HG03520 (cell line): ENCODE measurements around the gene R3HDM4.
"Not testable (repeated sequence)": the region's sequence is repeated elsewhere in the genome, so short reads cannot be mapped to it uniquely, and the experiment has no call there.

Experiments used
- ATAC-seq: cut with Tn5 transposase; IDR thresholded peaks from one replicate; pipeline ENCODE4 v1.9.1; 2021; ENCODE audit warnings: mild to moderate bottlenecking, moderate library complexity; ENCODE audit not compliant: unreplicated experiment

R3HDM4 gene

DNA sequence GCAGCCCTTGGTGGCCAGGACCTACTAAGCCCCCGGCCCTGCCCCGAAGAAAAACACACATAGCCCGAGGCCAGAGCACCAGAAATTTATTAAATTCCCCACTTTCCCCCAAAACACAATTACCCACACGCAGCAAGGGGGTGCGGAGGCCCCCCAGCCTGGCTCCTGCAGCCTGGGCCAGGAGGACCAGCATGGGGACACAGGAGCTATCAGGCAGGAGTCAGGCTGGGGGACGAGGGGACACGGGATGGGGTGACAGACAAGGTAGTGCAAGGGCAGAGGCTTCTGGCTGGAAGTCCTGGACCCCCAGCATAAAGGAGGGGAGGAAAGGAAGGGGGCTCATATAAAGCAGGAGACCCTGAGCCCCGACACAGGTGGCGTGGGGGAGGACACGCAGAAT is 16.6 kb downstream of the R3HDM4 start:
- ATAC-seq, result no peak

DNA sequence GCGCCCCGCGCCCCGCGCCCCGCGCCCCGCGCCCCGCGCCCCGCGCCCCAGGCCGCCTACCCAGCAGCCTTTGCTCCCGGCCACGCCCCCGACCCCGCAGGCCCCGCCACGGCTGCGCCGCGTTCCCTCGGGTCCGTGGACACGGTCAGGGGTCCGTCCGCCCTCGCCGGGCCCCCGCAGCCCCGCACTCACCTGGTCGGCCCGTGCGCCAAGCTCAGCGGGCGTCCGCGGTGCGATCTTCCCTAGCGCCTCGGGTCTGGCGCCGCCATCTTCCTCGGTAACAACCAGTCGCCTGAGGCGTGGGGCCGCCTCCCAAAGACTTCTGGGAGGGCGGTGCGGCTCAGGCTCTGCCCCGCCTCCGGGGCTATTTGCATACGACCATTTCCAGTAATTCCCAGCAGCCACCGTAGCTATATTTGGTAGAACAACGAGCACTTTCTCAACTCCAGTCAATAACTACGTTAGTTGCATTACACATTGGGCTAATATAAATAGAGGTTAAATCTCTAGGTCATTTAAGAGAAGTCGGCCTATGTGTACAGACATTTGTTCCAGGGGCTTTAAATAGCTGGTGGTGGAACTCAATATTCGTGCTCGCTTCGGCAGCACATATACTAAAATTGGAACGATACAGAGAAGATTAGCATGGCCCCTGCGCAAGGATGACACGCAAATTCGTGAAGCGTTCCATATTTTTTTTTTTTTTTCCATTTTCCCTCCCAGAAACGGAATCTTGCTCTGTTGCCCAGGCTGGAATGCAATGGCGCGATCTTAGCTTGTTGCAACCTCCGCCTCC is 19.9 kb downstream of the R3HDM4 start, which contains the start of the genes MED16 and RNU6-9:
Gene MED16 (minus strand): TSS at position 294 of the 796 bp plus-strand sequence. CDS start 2,056 bp downstream, outside the sequence.
Gene RNU6-9 (plus strand): TSS at position 591 of the 796 bp plus-strand sequence.
- peak; percentile 77 for ATAC-seq

DNA sequence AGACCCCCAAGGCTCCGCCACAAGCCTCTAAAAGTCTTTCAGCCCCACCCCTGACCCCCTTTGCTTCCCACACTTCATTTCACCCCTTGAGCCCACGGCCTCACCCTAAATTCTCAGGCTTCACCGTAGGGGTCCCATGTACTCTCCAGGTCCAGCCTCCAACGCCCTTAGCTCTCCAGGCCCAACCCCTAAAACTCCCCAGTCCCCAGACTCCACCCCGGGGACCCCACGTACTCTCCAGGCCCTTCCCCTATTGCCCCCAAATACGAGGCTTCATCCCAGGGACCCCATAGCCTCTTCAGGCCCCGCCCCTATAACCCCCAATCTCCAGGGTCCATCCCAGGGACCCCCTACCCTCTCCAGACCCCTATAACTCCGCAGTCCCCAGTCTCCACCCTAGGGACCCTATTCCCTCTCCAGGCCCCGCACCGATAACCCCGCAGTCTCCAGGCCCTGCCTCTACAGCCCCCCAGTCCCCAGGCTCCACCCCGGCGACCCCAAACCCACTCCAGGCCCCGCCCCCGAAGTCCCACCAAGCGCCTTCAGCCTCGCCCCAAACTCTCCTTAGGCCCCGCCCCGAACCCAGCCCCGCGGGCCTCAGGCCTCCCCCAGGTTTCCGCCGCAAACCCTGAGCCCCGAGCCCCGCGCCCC is 20.7 kb downstream of the R3HDM4 start:
- ATAC-seq, result no peak

DNA sequence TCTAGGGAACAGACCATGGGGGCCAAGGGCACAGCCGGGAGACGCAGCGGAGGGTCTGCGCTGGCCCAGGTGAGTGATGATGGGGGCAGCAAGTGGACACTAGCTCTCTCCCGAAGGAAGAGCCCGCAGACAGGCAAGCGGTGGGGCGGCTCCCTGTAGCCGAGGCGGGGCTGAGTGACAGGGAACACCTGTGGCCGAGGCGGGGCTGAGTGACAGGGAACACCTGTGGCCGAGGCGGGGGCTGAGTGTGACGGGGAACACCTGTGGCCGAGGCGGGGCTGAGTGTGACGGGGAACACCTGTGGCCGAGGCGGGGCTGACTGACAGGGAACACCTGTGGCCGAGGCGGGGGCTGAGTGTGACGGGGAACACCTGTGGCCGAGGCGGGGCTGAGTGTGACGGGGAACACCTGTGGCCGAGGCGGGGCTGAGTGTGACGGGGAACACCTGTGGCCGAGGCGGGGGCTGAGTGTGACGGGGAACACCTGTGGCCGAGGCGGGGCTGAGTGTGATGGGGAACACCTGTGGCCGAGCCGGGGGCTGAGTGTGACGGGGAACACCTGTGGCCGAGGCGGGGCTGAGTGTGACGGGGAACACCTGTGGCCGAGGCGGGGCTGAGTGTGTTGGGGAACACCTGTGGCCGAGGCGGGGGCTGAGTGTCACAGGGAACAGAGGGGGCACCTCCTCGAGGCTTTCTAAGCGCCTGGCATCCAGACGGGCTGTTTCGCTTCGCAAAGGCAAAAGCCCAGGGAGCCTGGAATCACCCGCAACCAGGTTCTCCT is 21.4 kb downstream of the R3HDM4 start:
- not testable (repeated sequence) for ATAC-seq

DNA sequence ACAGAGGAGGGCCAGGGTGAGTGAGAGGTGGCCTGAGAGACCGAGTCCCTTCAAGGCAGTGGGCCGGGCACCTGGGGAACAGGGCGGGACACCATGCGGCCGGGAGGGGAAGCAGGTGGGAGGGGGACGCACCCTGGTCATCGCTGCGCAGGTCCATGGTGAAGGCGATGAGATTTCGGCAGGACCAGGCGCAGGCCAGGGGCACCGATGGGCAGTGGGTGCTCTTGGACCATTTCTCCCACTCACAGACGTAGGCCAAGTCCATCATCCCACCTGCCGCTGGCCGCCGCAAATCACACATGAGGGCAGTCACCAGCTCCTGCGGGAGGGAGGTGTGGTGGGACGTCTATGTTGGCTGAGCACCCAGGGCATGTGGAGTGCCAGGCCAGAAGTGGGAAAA is 22.2 kb downstream of the R3HDM4 start:
- ATAC-seq, result no peak

DNA sequence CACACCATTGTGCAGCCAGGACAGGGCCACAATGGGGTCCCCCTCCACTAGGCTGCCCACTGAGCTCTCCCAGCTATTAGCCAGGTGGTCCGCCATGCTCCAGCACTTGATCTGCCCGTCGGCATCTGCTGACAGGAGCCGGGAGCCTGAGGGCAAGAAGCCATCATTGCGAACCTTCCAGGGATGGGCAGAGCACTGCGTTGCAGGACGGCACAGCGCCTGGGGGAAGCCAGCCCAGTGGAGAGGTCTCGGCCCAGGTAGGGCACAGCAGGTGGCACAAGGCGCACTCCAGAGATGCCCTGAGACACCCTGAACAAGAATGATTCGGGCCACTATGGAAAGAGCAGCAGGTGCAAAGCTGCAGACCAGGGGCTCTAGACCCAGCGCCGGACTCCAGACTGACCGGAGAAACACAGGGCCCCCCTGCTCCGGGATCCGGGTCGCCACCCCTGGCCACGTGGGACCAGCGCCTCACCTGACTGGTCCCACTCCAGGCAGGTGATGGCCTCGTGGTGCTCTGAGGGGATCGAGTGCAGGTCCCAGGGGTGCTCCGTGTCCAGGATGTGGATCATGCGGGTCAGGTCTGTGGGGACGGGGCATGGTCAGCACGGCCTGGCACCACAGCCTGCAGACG is 23.2 kb downstream of the R3HDM4 start:
- ATAC-seq, result no peak

DNA sequence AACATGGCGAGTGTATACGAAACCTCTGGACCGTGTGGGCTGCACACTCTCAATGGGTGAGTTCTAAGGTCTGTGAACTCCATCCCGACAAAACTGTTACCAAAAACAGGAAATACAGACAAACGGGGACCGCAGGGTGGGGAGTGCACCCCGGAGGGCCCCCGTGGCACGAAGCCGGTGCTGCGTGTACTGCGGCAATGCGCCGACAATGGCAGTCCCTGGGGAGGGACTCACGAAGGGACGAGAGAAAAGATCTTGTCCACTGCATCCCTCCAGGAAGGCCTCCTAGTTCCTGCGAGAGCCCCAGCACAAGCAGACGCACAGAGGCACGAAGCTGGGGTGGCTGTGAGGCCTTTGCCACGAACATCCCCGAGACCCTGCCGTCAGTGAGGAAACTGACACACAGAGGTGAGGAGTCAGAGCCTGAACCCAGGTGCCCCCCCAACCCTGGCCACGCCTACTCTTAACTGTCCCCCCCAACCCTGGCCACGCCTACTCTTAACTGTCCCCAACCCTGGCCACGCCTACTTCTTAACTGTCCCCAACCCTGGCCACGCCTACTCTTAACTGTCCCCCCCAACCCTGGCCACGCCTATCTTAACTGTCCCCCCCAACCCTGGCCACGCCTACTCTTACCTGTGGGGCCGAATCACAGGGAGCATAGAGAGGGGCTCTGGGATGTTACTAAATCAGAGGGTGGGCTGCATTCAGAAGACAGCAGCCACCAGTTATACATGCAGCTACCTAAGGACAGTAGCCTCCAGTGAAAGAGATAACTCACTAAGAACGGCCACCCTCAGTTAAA is 24.2 kb downstream of the R3HDM4 start:
- no peak for ATAC-seq

DNA sequence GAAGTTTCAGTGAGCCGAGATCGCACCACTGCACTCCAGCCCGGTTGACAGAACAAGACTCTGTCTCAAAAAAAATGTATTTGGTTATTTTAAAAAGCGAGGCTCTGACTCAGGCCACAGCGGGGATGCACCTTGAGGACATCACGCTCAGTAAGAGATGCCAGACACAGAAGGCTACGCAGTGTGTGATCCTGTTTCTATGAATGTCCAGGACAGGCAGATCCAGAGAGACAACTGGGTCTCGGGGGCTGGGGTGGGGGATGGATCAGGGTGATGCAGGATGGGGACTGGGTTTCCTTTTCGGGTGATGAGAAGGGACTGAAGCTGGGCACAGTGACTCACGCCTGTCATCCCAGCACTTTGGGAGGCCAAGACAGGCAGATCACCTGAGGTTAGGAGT is 25.4 kb downstream of the R3HDM4 start:
- no peak for ATAC-seq

DNA sequence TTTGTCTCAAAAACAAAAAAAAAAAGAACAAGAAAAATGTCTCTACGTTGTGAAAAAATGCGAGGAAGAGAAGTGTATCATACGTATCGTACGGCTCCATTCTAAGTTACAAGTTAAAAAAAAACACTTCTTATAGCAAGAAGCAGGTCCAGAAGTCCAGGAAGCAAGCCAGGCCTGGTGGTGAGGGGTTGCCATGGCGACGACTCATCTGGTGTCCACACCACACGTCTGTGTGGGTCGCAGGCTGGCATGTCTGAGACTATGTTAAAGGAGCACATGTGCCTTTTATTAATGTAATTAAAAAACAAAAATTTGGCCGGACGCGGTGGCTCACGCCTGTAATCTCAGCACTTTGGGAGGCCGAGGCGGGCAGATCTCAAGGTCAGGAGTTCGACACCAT is 25.9 kb downstream of the R3HDM4 start:
- no peak for ATAC-seq

DNA sequence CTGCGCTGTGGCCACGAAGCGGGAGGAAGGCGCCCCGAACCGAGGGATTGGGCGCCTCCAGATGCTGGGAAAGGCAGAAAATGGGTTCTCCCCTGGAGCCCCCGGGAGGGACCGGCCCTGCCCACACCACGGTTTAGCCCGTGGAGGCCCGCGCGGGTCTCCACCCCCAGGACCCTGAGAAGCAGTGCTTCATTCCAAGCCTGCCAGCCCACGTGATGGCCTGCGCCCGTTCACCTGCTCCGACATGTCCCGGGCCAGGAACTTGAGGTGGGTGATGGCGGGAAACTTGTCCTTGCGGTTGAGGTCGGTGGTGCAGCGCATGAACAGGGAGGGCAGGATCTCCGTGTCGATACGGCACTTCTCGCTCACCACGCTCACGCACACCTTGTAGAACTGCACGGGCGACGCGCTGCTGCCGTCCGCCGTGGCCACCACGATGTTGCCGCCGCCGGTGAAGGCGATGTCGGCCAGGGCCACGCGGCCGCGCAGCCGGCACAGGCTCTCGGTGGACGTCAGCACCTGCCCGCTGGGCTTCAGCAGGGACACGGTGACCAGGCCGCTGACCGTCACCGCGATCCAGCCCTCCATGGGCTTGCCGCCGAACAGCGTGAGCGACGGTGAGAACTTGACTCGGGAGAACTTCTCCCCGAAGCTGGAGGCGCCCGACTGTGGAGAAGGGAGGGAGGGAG is 27.3 kb downstream of the R3HDM4 start:
- no peak for ATAC-seq

DNA sequence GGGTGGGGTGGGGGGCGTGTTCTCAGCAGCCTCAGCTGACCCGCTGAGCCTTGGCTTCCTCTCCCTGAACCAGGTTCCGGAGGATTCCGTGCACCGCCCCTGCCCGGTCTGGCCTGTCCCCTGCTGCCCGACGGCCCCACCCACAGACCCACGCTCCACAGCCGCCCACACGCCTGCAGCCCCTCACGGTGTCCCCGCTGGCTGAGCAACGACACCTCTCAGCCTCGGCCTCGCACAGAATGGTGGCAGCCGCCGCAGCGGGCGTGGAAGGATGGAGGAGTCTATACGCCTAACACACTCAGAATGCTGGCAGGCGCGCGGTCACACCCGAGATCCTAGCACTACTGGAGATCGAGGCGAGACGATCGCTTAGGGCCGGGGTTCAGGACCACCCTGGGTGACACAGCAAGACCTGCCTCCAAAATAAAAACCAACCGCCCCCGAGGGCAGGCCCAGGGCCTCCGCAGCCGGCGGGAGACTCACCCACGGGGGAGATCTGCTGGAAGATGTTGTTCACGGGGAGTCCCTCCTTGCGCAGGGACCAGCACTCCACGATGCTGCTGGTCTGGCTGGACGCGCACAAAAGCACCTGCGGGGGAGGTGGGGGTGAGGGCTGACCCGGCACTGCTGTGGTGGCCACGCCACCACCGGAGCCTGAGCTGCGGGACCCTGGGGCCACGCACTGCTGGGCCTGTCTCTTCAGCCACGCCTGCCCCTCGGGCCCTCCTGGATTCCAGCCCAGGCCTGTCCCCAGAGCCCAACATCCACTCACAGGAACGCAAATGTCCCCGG is 28.4 kb downstream of the R3HDM4 start:
- no peak for ATAC-seq

DNA sequence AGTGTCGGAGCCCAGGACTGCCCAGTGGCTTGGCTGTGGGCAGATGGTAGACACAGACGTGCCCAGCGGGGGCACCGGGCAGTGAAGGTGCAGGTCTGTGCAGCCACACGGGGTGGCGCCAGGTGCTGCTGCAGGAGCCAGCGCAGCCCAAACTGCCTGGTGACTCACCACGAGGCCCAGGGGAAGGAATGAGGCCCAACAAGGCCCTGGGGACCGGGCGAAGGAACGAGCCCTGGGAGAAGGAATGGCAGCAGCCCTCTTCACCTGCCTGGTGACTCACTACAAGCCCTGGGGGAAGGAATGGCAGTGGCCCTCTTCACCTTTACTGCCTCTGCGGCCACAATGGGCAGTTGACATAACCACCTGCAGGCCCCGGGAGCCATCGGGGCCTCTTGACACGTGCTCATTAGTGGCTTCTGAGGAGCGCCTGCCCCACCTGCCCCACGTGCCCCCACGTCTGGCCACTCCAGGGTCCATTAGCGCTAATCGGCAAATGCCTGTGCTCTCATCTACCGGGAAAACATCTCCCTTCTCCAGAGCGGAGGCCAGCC is 29.3 kb downstream of the R3HDM4 start:
- no peak for ATAC-seq

DNA sequence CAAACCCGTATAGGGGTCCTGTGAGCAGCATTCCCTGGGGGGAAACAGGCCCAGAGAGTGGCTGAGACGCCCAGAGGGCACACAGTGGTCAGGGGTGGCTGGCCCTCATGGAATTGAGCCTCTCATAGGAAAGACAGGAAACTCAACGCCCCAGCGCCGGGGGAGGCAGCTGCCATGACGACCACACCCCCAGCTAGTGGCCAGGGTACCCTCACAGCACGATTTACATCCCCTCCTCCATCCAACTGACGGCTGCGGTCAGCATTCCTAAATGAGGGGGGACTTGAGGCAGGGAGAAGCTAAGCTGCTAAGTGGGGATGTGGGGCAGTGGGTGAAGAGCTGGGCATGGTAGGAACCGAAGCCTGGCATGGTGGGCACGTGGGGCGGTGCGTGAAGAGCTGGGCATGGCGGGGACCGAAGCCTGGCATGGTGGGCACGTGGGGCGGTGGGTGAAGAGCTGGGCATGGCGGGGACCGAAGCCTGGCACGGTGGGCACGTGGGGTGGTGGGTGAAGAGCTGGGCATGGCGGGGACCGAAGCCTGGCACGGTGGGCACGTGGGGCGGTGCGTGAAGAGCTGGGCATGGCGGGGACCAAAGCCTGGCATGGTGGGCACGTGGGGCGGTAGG is 30.0 kb downstream of the R3HDM4 start:
- no peak for ATAC-seq

DNA sequence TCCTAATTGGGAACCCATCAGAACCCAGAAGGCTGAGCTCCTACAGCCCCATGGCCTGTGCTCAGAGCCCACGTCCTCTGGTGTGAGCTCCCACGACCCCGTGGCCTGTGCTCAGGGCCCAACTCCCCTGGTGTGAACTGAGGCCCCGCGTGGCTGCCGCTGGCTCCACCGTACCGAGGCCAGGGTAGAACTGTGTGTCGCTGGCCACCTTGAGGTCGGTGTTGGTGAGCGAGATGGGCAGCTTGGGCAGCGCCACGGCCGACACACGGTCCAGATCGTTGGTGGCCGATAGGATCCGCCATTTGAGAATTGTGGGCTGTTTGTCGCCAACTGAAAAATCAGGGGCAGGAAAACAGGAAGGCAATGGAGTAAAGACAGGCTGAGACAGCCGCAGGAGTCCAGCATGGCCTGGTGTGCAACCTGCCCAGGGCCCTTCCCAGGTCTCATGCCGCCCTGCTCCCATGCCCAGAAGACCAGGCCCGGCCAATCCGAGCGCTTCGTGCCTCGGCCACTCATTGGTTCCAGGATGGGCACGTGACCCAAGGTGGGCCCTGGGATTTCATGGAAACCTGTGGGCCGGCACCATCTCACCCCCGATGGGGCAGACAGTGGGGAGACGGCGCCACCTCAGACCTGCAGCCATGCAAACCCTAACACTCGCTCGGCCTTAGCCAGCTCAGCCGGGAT is 31.5 kb downstream of the R3HDM4 start:
- ATAC-seq, result no peak

DNA sequence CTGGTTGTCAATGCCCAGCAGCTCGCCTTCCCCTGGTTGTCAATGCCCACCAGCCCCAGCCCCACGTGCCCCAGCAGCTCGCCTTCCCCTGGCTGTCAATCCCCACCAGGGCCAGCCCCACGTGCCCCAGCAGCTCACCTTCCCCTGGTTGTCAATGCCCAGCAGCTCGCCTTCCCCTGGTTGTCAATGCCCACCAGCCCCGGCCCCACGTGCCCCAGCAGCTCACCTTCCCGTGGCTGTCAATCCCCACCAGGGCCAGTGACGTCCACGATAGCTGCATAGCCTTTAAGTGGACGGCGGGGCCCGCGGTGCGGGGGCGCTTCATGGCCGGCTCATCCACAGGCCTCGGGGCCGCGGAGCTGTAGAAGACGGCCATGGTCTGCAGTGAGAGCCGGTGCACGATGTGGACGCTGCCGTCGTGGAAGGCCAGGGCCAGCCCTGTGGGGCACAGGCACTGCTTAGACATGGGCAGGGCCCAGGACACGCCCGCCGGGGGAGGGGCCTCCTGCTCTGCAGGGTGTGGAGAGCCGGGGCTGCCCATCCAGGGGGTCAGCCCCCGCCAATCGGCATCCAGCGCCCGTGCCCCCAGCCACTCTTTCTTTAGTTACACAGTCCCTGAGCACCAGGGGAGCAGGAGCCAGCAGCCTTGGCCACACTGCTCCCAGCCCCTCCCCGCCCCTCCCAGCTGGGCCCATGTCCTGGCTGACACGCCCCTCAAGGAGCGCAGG is 33.1 kb downstream of the R3HDM4 start:
- ATAC-seq, result no peak

DNA sequence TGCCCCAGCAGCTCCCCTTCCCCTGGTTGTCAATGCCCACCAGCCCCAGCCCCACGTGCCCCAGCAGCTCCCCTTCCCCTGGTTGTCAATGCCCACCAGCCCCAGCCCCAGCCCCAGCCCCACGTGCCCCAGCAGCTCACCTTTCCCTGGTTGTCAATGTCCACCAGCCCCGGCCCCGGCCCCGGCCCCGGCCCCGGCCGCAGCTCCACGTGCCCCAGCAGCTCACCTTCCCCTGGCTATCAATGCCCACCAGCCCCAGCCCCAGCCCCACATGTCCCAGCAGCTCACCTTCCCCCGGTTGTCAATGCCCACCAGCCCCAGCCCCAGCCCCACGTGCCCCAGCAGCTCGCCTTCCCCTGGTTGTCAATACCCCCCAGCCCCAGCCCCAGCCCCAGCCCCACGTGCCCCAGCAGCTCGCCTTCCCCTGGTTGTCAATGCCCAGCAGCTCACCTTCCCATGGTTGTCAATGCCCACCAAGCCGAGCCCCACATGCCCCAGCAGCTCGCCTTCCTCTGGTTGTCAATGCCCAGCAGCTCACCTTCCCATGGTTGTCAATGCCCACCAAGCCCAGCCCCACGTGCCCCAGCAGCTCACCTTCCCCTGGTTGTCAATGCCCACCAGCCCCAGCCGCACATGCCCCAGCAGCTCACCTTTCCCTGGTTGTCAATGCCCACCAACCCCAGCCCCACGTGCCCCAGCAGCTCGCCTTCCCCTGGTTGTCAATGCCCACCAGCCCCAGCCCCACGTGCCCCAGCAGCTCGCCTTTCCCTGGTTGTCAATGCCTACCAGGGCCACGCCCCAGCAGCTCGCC is 34.1 kb downstream of the R3HDM4 start:
- not testable (repeated sequence) for ATAC-seq
